Adrenal gland (tissue), 12 donors: Measurements from ENCODE around the gene CACNG7. TPM values are rescaled to one million over a fixed set of nuclear protein-coding genes. Genes with fewer than 3 reads are reported as not detected.

Experiments
- DNase-seq, 7 donors: peaks; one replicate each; pipeline ENCODE4 v3.0.0-alpha.2; 2019 to 2020
- H3K27ac ChIP-seq, 5 donors: fragments of 200-600 bp; sonication (generic) in 4 of 5; 1 replicate in 3 of 5; 2 replicates in 2 of 5; pipeline versions ENCODE4 v1.5.1 to v1.8.0; 2016 to 2020; ENCODE audit warnings: mild to moderate bottlenecking in 1 of 5
- H3K27me3 ChIP-seq: fragments of 200-600 bp; 2 replicates; pipeline ENCODE4 v1.8.0; 2021
- H3K36me3 ChIP-seq, 2 donors: fragments of 200-600 bp; replicated peaks in 1 of 2; 1 replicate in 1 of 2; 2 replicates in 1 of 2; pipeline versions ENCODE4 v1.5.1 to v1.8.0; 2018 to 2022
- H3K4me1 ChIP-seq, 2 donors: fragments of 200-600 bp; replicated peaks in 1 of 2; 1 replicate in 1 of 2; 2 replicates in 1 of 2; pipeline versions ENCODE4 v1.5.1 to v1.8.0; 2018 to 2021
- H3K4me3 ChIP-seq, 4 donors: fragments of 200-600 bp; sonication (generic) in 3 of 4; one replicate each; pipeline ENCODE4 v1.5.1; 2016 to 2018
- H3K9me3 ChIP-seq, 3 donors: fragments of 200-600 bp; sonication (generic) in 1 of 3; replicated peaks in 1 of 3; 1 replicate in 2 of 3; 2 replicates in 1 of 3; pipeline versions ENCODE4 v1.5.1 to v1.8.0; 2016 to 2021
- POLR2A ChIP-seq, 2 donors: fragments of 450-650 bp; IDR thresholded peaks; one replicate each; pipeline ENCODE4 v1.6.1; 2017; ENCODE audit warnings: antibody characterized with exemption in 2 of 2, mild to moderate bottlenecking in 2 of 2, moderate library complexity in 1 of 2
- WGBS, 4 donors: extraction: QIAGEN DNeasy Blood & Tissue Kit in 2 of 4; methylation state at CpG; one replicate each; pipeline versions ENCODE4 v1.1.5 to v1.1.7; 2013 to 2017; 5-methylcytosine and 5-hydroxymethylcytosine counted together
- intact Hi-C, 2 donors: fragments of 100-400 bp; cut with DNase I; formaldehyde crosslinking; loops; one replicate each; pipeline versions ENCODE4 v1.14.1 to v1.15.0; 2022 to 2023
- polyA plus RNA-seq, 3 donors: library from polyadenylated mRNA; stranded (reverse); fragments of 200-250 nt in 2 of 3; fragments of 350-450 nt in 1 of 3; fragmentation: Illumina TruSeq in 1 of 3; extraction: RNeasy Lipid Tissue Mini Kit (QIAGEN cat#74804) in 1 of 3; gene quantifications; one replicate each; pipeline ENCODE4 v1.2.3, GENCODE V29; 2013 to 2014
- total RNA-seq, 9 donors: library from RNA; depleted of rRNA in 4 of 9; stranded (reverse); fragments of >200 nt in 4 of 9; fragments of 120-200 nt in 1 of 9; fragmentation: NEBNext Ultra II Directional in 1 of 9; extraction: Animal tissue kit (Norgen Biotek cat#: 25700) in 1 of 9; gene quantifications; one replicate each; pipeline versions ENCODE4 v1.1.0 to v1.2.4, GENCODE V29; 2013 to 2023
- TF ChIP-seq, protein P1 (sequence below), 6 experiments: fragments of 450-650 bp in 4 of 6; fragments of 200-600 bp in 2 of 6; sonication (generic) in 1 of 6; IDR thresholded peaks; 1 replicate in 5 of 6; 2 replicates in 1 of 6; pipeline versions ENCODE4 v1.5.1 to v1.8.0; 2016 to 2021; ENCODE audit warnings: antibody characterized with exemption in 6 of 6, mild to moderate bottlenecking in 2 of 6, moderate library complexity in 1 of 6
- donor health status: healthy with polysubstance abuse.
- donor health status: Bipolar disorder and iron deficiency.
- donor health status: DM: yes; HTN: yes; CAD: no.
- donor health status: DM: no; HTN: no; CAD: no.
- donor health status: DM: no; HTN: no; CAD: no.
- donor health status: DM: yes; HTN: yes; CAD: no.

Gene CACNG7
- total and polyA plus RNA-seq, 12 donors: 0.09 to 1.4 (median 0.13) TPM; not detected in 7

DNA sequence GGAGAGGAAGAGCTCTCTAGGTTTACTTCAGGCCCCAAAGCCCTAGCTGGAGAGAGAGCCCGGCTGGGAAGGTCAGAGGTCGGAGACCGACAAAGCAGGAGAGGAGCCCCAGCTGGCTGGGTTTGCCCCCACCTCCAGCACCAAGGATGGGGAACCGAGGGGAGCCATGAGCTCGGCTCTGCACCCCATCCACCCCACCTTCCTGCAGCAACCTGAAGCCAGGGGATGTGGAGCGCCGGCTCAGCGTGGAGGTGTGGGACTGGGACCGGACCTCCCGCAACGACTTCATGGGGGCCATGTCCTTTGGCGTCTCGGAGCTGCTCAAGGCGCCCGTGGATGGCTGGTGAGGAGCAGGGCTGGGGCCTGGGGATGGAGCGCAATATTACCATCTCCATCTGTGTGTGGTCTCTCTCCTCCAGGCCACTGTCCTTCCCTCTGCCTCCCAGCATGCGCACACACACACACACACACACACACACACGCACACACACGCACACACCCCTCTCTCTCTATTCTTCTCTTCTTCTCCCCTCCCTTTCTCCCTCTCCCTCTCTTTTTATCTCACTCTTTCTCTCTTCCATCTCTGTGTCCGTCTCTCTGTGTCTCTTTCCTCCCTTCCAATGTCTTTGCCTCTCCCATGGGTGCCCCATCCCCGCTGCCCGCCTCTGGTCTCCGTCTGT, 16.6 kb upstream of the CACNG7 start:
- TF ChIP-seq, protein P1, sequence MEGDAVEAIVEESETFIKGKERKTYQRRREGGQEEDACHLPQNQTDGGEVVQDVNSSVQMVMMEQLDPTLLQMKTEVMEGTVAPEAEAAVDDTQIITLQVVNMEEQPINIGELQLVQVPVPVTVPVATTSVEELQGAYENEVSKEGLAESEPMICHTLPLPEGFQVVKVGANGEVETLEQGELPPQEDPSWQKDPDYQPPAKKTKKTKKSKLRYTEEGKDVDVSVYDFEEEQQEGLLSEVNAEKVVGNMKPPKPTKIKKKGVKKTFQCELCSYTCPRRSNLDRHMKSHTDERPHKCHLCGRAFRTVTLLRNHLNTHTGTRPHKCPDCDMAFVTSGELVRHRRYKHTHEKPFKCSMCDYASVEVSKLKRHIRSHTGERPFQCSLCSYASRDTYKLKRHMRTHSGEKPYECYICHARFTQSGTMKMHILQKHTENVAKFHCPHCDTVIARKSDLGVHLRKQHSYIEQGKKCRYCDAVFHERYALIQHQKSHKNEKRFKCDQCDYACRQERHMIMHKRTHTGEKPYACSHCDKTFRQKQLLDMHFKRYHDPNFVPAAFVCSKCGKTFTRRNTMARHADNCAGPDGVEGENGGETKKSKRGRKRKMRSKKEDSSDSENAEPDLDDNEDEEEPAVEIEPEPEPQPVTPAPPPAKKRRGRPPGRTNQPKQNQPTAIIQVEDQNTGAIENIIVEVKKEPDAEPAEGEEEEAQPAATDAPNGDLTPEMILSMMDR (IDR thresholded peaks at IDR 0.05): no peak
- no peak for TF ChIP-seq POLR2A (IDR thresholded peaks at IDR 0.05)
- peaks cover 13% of the 10 kb centered on the region for H3K27me3 ChIP-seq

DNA sequence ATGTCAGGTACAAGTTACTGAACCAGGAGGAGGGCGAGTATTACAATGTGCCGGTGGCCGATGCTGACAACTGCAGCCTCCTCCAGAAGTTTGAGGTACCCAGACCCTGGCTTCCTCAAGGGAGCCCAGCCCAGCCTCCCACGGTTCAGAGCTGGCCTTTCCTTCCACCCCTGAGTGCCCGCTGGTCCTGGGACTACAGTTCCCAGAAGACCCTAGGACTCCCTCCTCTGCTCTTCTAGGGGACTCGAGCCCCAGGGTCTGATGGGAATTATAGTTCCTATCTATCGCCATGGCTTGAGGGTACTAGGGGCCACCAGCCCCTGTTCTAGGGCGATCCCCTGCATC, 16.1 kb upstream of the CACNG7 start:
- H3K27me3 ChIP-seq: peaks cover 17% of the 10 kb centered on the region
- 51 to 72% (median 52%) methylated on average over 4 to 8 of the region's 8 CpGs for WGBS, 4 donors
- no peak for DNase-seq

More for the DNA sequence above, 16.6 kb upstream of the CACNG7 start:
- Histone ChIP-seq H3K4me1 (no peaks in the 10 kb centered on the region), H3K27ac (no peak overlapping the region), H3K9me3 (no peaks in the 10 kb centered on the region), H3K4me3 (no peak overlapping the region), H3K36me3 (no peaks in the 10 kb centered on the region)
- intact Hi-C loops: no loop called here
- 56 to 71% (median 69%) methylated on average over 14 to 23 of the region's 23 CpGs for WGBS, 4 donors
- DNase-seq: no peak

DNA sequence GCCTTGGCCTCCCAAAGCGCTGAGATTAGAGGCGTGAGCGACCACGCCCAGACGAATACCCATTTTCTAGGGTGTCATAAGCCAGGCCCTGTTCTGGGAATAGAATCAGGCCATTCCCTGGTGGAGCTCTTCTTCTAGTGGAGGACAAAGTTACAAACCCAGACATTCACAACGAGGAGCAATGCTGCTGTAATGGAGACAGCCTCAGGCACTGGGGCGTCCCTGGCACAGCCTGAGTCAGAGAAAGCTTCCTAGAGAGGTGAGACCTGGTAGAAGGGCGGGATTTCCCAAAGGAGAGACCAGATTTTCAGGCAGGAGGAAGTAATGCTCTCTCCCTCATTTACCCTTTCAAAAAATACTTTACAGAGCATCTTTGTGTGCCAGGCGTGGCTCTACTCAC, 14.4 kb upstream of the CACNG7 start:
- DNase-seq: no peak
- H3K4me3 ChIP-seq: no peak overlapping the region
- no peak overlapping the region for H3K27ac ChIP-seq
- intact Hi-C loops: no loop called here
- no peaks in the 10 kb centered on the region for H3K36me3 ChIP-seq
- no peak for TF ChIP-seq POLR2A (IDR thresholded peaks at IDR 0.05)
- TF ChIP-seq, protein P1 (IDR thresholded peaks at IDR 0.05): no peak
- WGBS, 4 donors: 66 to 76% (median 70%) methylated on average over 6 to 9 of the region's 9 CpGs
- H3K9me3 ChIP-seq: no peaks in the 10 kb centered on the region
- no peaks in the 10 kb centered on the region for H3K4me1 ChIP-seq
- H3K27me3 ChIP-seq: peaks cover 20% of the 10 kb centered on the region

More for the DNA sequence above, 16.1 kb upstream of the CACNG7 start:
- H3K4me3 ChIP-seq: no peak overlapping the region
- TF ChIP-seq POLR2A (IDR thresholded peaks at IDR 0.05): no peak
- no peaks in the 10 kb centered on the region for H3K9me3 ChIP-seq
- no peaks in the 10 kb centered on the region for H3K4me1 ChIP-seq
- no peak overlapping the region for H3K27ac ChIP-seq
- no peaks in the 10 kb centered on the region for H3K36me3 ChIP-seq
- intact Hi-C loops: no loop called here

DNA sequence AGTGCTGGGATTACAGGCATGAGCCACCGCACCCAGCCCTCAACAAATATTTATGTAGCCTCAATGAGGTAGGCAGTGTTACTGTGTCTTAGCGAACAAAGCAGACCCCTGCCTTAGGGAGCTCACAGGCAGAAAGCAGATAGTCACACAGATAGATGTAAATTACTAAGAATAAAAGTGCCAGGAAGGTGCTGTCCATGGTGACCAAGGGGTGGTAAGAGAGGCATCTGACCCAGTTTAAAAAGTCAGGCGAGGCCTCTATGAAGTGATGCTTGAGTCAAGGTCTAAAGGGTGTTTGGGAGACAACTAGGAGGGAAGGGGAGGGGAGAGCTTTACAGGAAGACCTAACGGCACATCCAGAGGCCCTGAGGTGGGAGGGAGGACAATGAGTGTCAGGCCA, 12.4 kb upstream of the CACNG7 start:
- no peaks in the 10 kb centered on the region for H3K4me1 ChIP-seq
- no peak for TF ChIP-seq POLR2A (IDR thresholded peaks at IDR 0.05)
- TF ChIP-seq, protein P1 (IDR thresholded peaks at IDR 0.05): no peak
- DNase-seq: no peak
- H3K9me3 ChIP-seq: no peaks in the 10 kb centered on the region
- H3K27me3 ChIP-seq: peaks cover 20% of the 10 kb centered on the region
- intact Hi-C loops: no loop called here
- no peak overlapping the region for H3K27ac ChIP-seq
- H3K4me3 ChIP-seq: no peak overlapping the region
- no peaks in the 10 kb centered on the region for H3K36me3 ChIP-seq
- 35 to 57% (median 48%) methylated on average over 4 of the region's 4 CpGs for WGBS, 4 donors

DNA sequence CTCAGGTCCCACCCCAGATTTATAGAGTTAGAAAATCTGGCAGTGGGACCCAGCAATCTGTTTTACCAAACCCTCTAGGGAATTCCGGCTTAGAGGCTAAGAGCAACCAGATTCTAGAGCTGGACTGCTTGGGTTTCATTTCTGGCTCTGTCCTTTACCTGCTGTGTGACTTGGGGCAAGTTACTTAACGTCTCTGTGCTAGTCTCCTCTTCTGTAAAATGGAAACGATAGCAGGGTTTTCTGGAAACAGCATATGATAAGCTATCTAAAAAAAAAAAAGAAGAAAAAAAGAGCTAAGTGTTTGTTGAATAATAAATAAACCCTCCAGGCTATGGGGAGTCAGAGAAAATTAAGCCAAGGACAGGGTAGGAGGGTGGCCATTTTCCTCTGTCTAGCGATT, 11.6 kb upstream of the CACNG7 start:
- Histone ChIP-seq H3K4me1 (no peaks in the 10 kb centered on the region), H3K36me3 (no peaks in the 10 kb centered on the region), H3K4me3 (no peak overlapping the region), H3K27ac (no peak overlapping the region), H3K9me3 (no peaks in the 10 kb centered on the region), H3K27me3 (peaks cover 20% of the 10 kb centered on the region)
- intact Hi-C loops: no loop called here
- DNase-seq: no peak
- TF ChIP-seq, protein P1 (IDR thresholded peaks at IDR 0.05): no peak
- TF ChIP-seq POLR2A (IDR thresholded peaks at IDR 0.05): no peak
- WGBS, 4 donors: 40 to 58% (median 51%) methylated on average over 3 to 4 of the region's 4 CpGs
